GM12892 (cell line): ENCODE measurements around the gene PCGF3.

Source experiments
- POLR2A ChIP-seq: IDR thresholded peaks from 2 replicates; pipeline ENCODE4 v1.6.1; 2011; ENCODE audit warnings: low read depth, low read length, control low read depth
- POLR2AphosphoS5 ChIP-seq: IDR thresholded peaks from 2 replicates; pipeline ENCODE4 v1.6.1; 2011; ENCODE audit warnings: low read depth, low read length, control low read depth
- TAF1 ChIP-seq: IDR thresholded peaks from 2 replicates; pipeline ENCODE4 v1.6.1; 2011; ENCODE audit warnings: low read depth, mild to moderate bottlenecking, control low read depth, low read length, borderline replicate concordance

DNA sequence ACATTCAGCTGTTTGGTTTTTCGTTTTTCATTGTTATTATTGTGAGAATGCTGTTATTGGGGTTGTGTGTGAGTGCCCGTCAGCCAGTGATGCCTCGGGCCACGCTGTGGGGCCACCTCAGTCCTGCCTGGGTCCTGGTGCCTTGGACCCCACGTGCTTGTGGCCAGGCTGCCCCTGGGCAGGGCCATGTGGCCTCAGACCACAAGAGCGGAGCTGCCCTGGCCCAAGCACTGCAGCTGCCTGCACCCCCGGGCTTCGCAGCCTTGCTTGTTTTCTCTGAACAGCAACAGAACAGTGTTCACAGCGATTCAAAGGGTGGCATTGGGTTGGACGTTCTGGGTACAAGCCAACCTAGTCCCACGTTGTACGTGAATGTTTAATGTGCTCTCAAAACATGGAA is 63.4 kb downstream of the PCGF3 start:
- TF ChIP-seq POLR2AphosphoS5 (no peak), POLR2A (no peak), TAF1 (no peak)
